K562 (cell line): ENCODE data around the gene RACK1. TPM values are rescaled to one million over a fixed set of nuclear protein-coding genes. Genes with fewer than 3 reads are reported as not detected.

Experiments
- CHD4 ChIP-seq: fragments of 200-600 bp; sonication (generic); IDR thresholded peaks from 3 replicates; pipeline ENCODE4 v1.6.1; 2012; ENCODE audit warnings: low read depth, mild to moderate bottlenecking, mixed read lengths, low read length, inconsistent platforms; ENCODE audit not compliant: insufficient read depth, insufficient replicate concordance, poor library complexity, severe bottlenecking
- E2F4 ChIP-seq: sonication (generic); formaldehyde crosslinking; IDR thresholded peaks from 2 replicates; pipeline ENCODE4 v1.8.0; 2022; ENCODE audit warnings: mild to moderate bottlenecking, low read depth, missing genetic modification reagents
- ETV5 ChIP-seq: sonication (generic); formaldehyde crosslinking; IDR thresholded peaks from 2 replicates; pipeline ENCODE4 v1.4.0; 2020; ENCODE audit warnings: low read depth, mild to moderate bottlenecking, missing genetic modification reagents
- GABPB2 ChIP-seq: fragments of 250-450 bp; sonication (Bioruptor Pico); conservative IDR thresholded peaks from 2 replicates; pipeline ENCODE4 v1.5.1; 2021; ENCODE audit warnings: mild to moderate bottlenecking
- GTF2A2 ChIP-seq: IDR thresholded peaks from 2 replicates; pipeline ENCODE4 v1.6.1; 2016; ENCODE audit warnings: mild to moderate bottlenecking, missing genetic modification characterization, missing compliant biosample characterization
- JUN ChIP-seq, 2 experiments: sonication (generic) in 1 of 2; formaldehyde crosslinking in 1 of 2; IDR thresholded peaks; 2 replicates each; pipeline versions ENCODE4 v1.6.1 to v1.8.0; 2012 to 2022; ENCODE audit warnings: borderline replicate concordance in 2 of 2, mild to moderate bottlenecking in 2 of 2, improper control_type of control experiment in 1 of 2, low read depth in 1 of 2, low read length in 1 of 2, missing genetic modification reagents in 1 of 2
- KAT8 ChIP-seq: fragments of 450-650 bp; IDR thresholded peaks from 2 replicates; pipeline ENCODE4 v1.6.1; 2016; ENCODE audit warnings: low read depth, mild to moderate bottlenecking
- KLF6 ChIP-seq: fragments of 250-450 bp; sonication (Bioruptor Pico); IDR thresholded peaks from 2 replicates; pipeline ENCODE4 v1.4.0; 2020; ENCODE audit warnings: mild to moderate bottlenecking, moderate library complexity, borderline replicate concordance
- MNT ChIP-seq, 2 experiments: fragments of 450-650 bp; conservative IDR thresholded peaks; 2 replicates each; pipeline ENCODE4 v1.6.1; 2017; ENCODE audit warnings: mild to moderate bottlenecking in 2 of 2, moderate library complexity in 2 of 2
- NFATC3 ChIP-seq: fragments of 450-650 bp; IDR thresholded peaks from 2 replicates; pipeline ENCODE4 v1.6.1; 2017; ENCODE audit warnings: mild to moderate bottlenecking
- NR1H2 ChIP-seq: sonication (generic); formaldehyde crosslinking; IDR thresholded peaks from 2 replicates; pipeline ENCODE4 v1.4.0; 2020; ENCODE audit warnings: mild to moderate bottlenecking, missing genetic modification reagents
- PATZ1 ChIP-seq: fragments of 250-450 bp; sonication (Bioruptor Pico); IDR thresholded peaks from 2 replicates; pipeline ENCODE4 v1.5.0; 2020; ENCODE audit warnings: mild to moderate bottlenecking, borderline replicate concordance
- SOX6 ChIP-seq: fragments of 450-650 bp; IDR thresholded peaks from 2 replicates; pipeline ENCODE4 v1.6.1; 2014; ENCODE audit warnings: mild to moderate bottlenecking
- TAL1 ChIP-seq: fragments of 450-650 bp; IDR thresholded peaks from 2 replicates; pipeline ENCODE4 v1.6.1; 2016; ENCODE audit warnings: mild to moderate bottlenecking
- polyA plus RNA-seq, 8 experiments: library from polyadenylated mRNA; depleted of rRNA in 4 of 8; stranded (reverse) in 5 of 8; unstranded in 3 of 8; fragments of >200 nt; fragmentation: Nextera tagmentation in 2 of 8; fragmentation: Illumina TruSeq in 1 of 8; extraction: Ambion mirVana in 2 of 8; extraction: Trizol in 1 of 8; gene quantifications; 2 replicates each; pipeline versions ENCODE4 v1.2.1 to v1.2.3, GENCODE V29; 2011 to 2014; ENCODE audit warnings: inconsistent platforms in 1 of 8, missing spikeins in 1 of 8
- total RNA-seq, 7 experiments: library from RNA; depleted of rRNA in 6 of 7; stranded (reverse); fragments of >200 nt in 6 of 7; fragmentation: Illumina TruSeq in 2 of 7; extraction: Trizol in 2 of 7; gene quantifications; 2 replicates each; pipeline versions ENCODE4 v1.2.1 to v1.2.3, GENCODE V29; 2011 to 2021; ENCODE audit warnings: low replicate concordance in 1 of 7
- TF ChIP-seq, protein P1 (sequence below), 2 experiments: fragments of 150-350 bp in 1 of 2; IDR thresholded peaks; 2 replicates each; pipeline ENCODE4 v1.6.1; 2012 to 2016; ENCODE audit warnings: low read depth in 2 of 2, low read length in 2 of 2, mild to moderate bottlenecking in 1 of 2, moderate library complexity in 1 of 2
- TF ChIP-seq, protein P2 (sequence below): sonication (generic); formaldehyde crosslinking; IDR thresholded peaks from 2 replicates; pipeline ENCODE4 v1.8.0; 2022; ENCODE audit warnings: mild to moderate bottlenecking, missing genetic modification reagents, borderline replicate concordance

The RACK1 gene
- total and polyA plus RNA-seq, 9 of the 15 experiments (the other 6 are each of a cell fraction or from before 2014, with no cell fraction given), result 2,303 to 5,311 (median 3,833) TPM

- TF ChIP-seq NFATC3, result no peak
- TF ChIP-seq GABPB2, result no peak
- TF ChIP-seq MNT (conservative IDR thresholded peaks at IDR 0.05), result no peak
- no peak for TF ChIP-seq TAL1
- no peak for TF ChIP-seq KAT8
- TF ChIP-seq JUN (IDR thresholded peaks at IDR 0.05; ENCODE audit: borderline replicate concordance, low read depth, low read length), result no peak
- TF ChIP-seq JUN (CRISPR knock-in tag; IDR thresholded peaks at IDR 0.05; ENCODE audit: borderline replicate concordance), result no peak
- TF ChIP-seq CHD4, result no peak
- TF ChIP-seq, protein P1, sequence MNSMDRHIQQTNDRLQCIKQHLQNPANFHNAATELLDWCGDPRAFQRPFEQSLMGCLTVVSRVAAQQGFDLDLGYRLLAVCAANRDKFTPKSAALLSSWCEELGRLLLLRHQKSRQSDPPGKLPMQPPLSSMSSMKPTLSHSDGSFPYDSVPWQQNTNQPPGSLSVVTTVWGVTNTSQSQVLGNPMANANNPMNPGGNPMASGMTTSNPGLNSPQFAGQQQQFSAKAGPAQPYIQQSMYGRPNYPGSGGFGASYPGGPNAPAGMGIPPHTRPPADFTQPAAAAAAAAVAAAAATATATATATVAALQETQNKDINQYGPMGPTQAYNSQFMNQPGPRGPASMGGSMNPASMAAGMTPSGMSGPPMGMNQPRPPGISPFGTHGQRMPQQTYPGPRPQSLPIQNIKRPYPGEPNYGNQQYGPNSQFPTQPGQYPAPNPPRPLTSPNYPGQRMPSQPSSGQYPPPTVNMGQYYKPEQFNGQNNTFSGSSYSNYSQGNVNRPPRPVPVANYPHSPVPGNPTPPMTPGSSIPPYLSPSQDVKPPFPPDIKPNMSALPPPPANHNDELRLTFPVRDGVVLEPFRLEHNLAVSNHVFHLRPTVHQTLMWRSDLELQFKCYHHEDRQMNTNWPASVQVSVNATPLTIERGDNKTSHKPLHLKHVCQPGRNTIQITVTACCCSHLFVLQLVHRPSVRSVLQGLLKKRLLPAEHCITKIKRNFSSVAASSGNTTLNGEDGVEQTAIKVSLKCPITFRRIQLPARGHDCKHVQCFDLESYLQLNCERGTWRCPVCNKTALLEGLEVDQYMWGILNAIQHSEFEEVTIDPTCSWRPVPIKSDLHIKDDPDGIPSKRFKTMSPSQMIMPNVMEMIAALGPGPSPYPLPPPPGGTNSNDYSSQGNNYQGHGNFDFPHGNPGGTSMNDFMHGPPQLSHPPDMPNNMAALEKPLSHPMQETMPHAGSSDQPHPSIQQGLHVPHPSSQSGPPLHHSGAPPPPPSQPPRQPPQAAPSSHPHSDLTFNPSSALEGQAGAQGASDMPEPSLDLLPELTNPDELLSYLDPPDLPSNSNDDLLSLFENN (IDR thresholded peaks at IDR 0.05; ENCODE audit: low read depth in 2 of 2, low read length in 2 of 2), result no peak
- no peak for TF ChIP-seq PATZ1 (CRISPR knock-in tag)
- TF ChIP-seq, protein P2, sequence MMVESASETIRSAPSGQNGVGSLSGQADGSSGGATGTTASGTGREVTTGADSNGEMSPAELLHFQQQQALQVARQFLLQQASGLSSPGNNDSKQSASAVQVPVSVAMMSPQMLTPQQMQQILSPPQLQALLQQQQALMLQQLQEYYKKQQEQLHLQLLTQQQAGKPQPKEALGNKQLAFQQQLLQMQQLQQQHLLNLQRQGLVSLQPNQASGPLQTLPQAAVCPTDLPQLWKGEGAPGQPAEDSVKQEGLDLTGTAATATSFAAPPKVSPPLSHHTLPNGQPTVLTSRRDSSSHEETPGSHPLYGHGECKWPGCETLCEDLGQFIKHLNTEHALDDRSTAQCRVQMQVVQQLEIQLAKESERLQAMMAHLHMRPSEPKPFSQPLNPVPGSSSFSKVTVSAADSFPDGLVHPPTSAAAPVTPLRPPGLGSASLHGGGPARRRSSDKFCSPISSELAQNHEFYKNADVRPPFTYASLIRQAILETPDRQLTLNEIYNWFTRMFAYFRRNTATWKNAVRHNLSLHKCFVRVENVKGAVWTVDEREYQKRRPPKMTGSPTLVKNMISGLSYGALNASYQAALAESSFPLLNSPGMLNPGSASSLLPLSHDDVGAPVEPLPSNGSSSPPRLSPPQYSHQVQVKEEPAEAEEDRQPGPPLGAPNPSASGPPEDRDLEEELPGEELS (CRISPR knock-in tag), result no peak
- no peak for TF ChIP-seq NR1H2 (CRISPR knock-in tag)
- TF ChIP-seq GTF2A2 (tag), result no peak
- no peak; the same call in 1 of the 2 replicates for TF ChIP-seq ETV5
- TF ChIP-seq KLF6 (CRISPR knock-in tag), result no peak
- TF ChIP-seq E2F4, result no peak
- TF ChIP-seq SOX6, result no peak
These were observed 54.9 kb downstream of the RACK1 start (continued) for GRCh38 chr5:181188700-181189362.
